ENCODE results near the gene OGN. TPM values are rescaled to one million over a fixed set of nuclear protein-coding genes. Genes with fewer than 3 reads are reported as not detected.

Gene OGN
- total RNA-seq, 1 experiment from 2014 or later = not detected

- DNase-seq (ENCODE audit: low read depth) = no peak
Observed at GRCh38 chr9:92405818-92406217, 1.4 kb upstream of the OGN start.

- no peak for DNase-seq (ENCODE audit: low read depth)
Observed at GRCh38 chr9:92402826-92403745, 1.3 kb downstream of the OGN start.

GRCh38 chr9:92402360-92402759 lies 2.0 kb downstream of the OGN start:
- peak; percentile 26 for DNase-seq (ENCODE audit: low read depth)

- no peak for DNase-seq (ENCODE audit: low read depth)
Observed at GRCh38 chr9:92397853-92398252, 6.5 kb downstream of the OGN start.

- no peak for DNase-seq (ENCODE audit: low read depth)
Observed at GRCh38 chr9:92395617-92396016, 8.8 kb downstream of the OGN start.

GRCh38 chr9:92393686-92394085 lies 10.7 kb downstream of the OGN start:
- no peak for DNase-seq (ENCODE audit: low read depth)

GRCh38 chr9:92392690-92393089 lies 11.7 kb downstream of the OGN start:
- peak; percentile 33 for DNase-seq (ENCODE audit: low read depth)

GRCh38 chr9:92385953-92386352 lies 18.4 kb downstream of the OGN start:
- DNase-seq (ENCODE audit: low read depth) = peak; percentile 2

- no peak for DNase-seq (ENCODE audit: low read depth)
Observed at GRCh38 chr9:92385477-92385876, 18.9 kb downstream of the OGN start.

GRCh38 chr9:92385001-92385400 lies 19.4 kb downstream of the OGN start:
- DNase-seq (ENCODE audit: low read depth) = no peak

- DNase-seq (ENCODE audit: low read depth) = peak; percentile 55
Observed at GRCh38 chr9:92384375-92384774, 20.0 kb downstream of the OGN start.

- DNase-seq (ENCODE audit: low read depth) = no peak
Observed at GRCh38 chr9:92381775-92382174, 22.6 kb downstream of the OGN start.

GRCh38 chr9:92380603-92381002 lies 23.8 kb downstream of the OGN start:
- DNase-seq (ENCODE audit: low read depth) = no peak

GRCh38 chr9:92378865-92379560 lies 25.4 kb downstream of the OGN start:
- no peak for DNase-seq (ENCODE audit: low read depth)

- no peak for DNase-seq (ENCODE audit: low read depth)
Observed at GRCh38 chr9:92377876-92378275, 26.5 kb downstream of the OGN start.

- DNase-seq (ENCODE audit: low read depth) = no peak
Observed at GRCh38 chr9:92373167-92373566, 31.2 kb downstream of the OGN start.

GRCh38 chr9:92369075-92369474 lies 35.3 kb downstream of the OGN start:
- DNase-seq (ENCODE audit: low read depth) = no peak

GRCh38 chr9:92360083-92360482 lies 44.3 kb downstream of the OGN start:
- DNase-seq (ENCODE audit: low read depth) = no peak

- no peak for DNase-seq (ENCODE audit: low read depth)
Observed at GRCh38 chr9:92359394-92359995, 44.9 kb downstream of the OGN start.

- no peak for DNase-seq (ENCODE audit: low read depth)
Observed at GRCh38 chr9:92353051-92353450, 51.3 kb downstream of the OGN start.

- no peak for DNase-seq (ENCODE audit: low read depth)
Observed at GRCh38 chr9:92350740-92351133, 53.6 kb downstream of the OGN start.
